ENCODE data around the gene KDM2B.

KDM2B gene

DNA sequence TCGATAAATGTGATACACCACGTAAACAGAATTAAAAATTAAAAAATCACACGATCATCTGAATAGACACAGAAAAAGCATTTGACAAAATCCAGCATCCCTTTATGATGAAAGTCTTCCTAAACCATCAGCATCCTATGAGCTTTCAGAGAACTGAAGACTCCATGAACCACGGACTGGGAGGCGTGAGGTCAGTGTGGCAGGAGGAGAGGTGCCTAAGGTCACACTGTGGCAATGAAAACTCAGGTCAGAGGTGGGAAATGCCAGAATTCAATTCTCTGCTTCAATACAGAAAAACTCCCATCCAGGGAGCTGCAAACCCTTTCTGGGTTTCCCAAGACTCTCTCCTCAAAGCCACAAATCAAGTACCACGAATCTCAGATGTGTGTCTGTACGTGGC, 51.6 kb downstream of the KDM2B start:
- DNase-seq (ENCODE audit: low spot score): no peak

DNA sequence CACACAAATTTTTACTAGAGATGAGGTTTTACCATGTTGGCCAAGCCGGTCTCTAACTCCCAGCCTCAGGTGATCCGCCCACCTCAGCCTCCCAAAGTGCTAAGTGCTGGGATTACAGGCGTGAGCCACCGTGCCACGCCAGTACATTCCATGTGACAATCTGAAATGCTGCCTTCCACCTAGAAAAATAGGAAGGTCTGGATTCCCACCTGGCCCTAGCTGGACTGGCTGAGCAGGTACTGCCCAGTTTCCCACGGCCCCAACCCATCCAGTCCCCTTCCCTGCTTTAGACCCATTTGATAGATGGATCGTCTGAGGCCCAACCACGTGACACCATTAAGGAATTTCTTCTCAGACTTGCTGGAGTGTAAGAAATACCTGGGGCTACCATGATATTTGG, 55.4 kb downstream of the KDM2B start:
- no peak for DNase-seq (ENCODE audit: low spot score)

DNA sequence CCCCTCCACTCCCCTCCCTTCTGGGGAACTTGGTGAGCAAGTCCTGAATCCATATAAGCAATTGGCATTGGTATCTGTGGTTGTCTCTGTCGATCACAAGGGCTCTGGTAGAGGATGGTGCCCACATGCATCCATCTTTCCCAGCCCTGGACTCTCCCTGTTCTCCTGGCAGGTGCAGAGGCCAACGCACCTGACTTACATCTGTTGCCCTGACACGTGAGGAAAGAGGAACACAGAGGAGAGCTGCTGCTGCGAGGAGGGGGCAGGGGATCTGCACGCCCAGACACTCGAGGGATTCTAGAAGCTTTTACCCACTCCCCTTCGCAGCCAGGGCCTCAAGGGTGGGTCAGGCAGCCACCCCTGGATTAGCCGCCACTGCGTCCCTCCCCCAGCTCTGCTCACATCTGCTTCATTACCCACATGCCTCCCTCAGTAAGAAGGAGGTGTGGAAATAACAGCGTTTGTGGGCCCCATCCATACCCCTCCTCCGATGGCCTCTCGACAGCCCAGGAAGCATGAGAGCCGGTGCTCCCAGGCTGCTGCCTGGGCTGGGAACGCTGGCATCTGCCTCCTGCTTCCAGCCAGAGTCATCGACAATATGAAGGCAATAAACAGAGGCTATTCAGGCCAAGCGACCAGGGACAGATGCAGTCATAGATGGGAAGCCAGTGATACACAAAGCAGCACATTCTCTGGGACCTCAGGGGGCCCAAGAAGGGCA, 56.5 kb downstream of the KDM2B start:
- DNase-seq (ENCODE audit: low spot score): no peak

GRCh38 chr12:121523741-121524140, 57.1 kb downstream of the KDM2B start:
- DNase-seq (ENCODE audit: low spot score): no peak

DNA sequence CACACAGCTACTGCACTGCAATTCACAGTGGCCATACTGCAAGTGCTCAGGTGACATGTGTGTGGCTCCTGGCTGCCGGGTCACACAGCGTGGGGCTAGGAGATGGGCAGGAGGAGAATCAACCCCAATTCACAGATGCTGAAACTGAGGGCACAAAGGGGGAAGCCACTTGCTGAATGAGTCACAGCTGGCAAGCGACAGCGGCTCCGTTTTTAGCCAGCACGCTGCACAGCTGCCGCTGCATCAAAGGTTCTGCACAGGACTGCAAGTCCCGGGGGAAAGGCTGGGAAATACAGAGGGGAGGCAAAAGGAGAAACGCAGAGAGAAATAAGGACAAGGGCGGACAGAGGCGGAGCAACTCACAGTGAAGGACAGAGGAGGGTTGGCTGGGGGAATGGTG, 57.9 kb downstream of the KDM2B start:
- DNase-seq (ENCODE audit: low spot score): no peak

DNA sequence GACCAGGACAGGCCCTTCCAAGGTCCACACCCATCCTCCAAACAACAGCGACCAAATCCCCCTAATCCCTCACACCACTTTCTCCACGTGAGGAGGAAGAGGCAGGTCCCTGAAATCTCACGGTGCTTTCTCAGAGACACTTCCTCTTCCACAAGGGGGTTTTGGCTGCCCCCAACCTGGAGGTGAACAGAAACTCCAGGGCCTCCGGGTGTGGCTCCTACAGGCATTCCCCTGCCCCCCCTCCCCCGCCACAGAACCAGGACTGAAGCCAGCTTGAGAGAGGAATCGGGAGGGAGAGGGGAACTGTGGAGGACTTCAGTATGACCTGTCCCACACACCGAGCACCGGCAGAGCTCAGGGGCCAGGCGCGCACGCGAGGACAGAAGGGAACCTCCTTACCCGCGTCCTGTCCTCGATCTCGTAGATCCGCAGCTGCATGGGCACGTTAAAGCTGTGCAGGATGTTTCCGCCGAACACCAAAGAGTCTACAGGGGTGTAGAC, 60.2 kb downstream of the KDM2B start:
- DNase-seq (ENCODE audit: low spot score): no peak

GRCh38 chr12:121520119-121520518, 60.7 kb downstream of the KDM2B start:
- no peak for DNase-seq (ENCODE audit: low spot score)

DNA sequence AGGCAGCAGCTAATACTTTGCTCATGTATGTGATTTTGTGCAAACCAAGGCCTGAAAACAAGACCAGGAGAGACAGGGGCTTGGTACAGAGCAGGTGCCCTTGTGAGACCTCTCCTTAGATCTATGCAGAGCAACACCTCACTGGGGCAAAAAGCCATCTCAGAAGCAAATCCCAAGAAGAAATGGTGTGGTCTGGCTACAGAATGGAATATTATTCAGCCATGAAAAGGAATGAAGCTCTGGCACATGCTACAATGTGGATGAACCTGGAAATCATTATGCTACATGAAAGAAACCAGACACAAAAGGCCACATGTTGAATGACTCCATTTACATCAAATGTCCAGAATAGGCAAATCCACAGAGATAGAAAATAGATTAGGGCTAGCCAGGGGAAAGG, 61.6 kb downstream of the KDM2B start:
- no peak for DNase-seq (ENCODE audit: low spot score)

GRCh38 chr12:121518656-121519055, 62.2 kb downstream of the KDM2B start:
- DNase-seq (ENCODE audit: low spot score): no peak

- DNase-seq (ENCODE audit: low spot score): no peak
Observed at GRCh38 chr12:121516437-121517011, 64.3 kb downstream of the KDM2B start.

DNA sequence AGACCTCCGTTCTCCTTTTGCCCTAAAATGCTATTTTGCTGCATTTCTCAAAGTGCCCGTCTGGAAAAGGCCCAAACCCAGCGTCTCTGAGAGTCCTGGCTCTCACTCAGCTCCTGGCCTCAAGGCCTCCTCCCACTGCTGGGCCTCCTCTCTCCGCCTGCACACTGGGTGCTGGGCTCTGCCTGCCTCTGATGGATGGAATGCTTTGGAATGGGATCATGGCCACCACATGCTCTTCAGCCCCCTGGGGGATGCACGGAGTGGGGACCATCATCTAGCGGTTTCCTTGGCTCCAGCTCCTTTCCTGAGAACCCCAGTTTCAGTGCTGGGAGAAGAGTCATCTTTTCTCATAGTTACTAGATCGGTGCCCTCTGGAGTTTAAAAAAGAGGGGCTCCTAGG, 65.2 kb downstream of the KDM2B start:
- no peak for DNase-seq (ENCODE audit: low spot score)

- no peak for DNase-seq (ENCODE audit: low spot score)
Observed at GRCh38 chr12:121514184-121514742, 66.6 kb downstream of the KDM2B start.

- no peak for DNase-seq (ENCODE audit: low spot score)
Observed at GRCh38 chr12:121513464-121514183, 67.2 kb downstream of the KDM2B start.

GRCh38 chr12:121512561-121512960, 68.3 kb downstream of the KDM2B start:
- no peak for DNase-seq (ENCODE audit: low spot score)

DNA sequence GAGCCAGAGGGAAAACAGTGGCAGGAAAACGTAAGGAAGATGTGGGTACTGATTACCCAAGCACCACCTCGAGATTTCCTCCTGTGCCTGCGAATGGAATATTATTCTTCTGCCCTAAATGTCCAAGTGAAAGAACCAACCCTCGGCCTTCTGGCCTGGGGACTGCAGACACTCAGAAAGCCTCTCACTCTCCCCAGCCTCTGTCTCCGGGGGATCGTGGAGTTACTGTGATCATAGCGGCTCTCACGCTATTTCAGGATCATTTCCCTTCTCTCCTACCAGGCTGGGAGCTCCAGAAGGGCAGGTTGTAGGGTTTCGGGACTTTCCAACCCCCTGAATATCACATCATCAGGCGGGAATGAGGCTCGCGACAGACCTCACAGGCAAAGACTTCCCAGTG, 68.9 kb downstream of the KDM2B start:
- DNase-seq (ENCODE audit: low spot score): no peak

DNA sequence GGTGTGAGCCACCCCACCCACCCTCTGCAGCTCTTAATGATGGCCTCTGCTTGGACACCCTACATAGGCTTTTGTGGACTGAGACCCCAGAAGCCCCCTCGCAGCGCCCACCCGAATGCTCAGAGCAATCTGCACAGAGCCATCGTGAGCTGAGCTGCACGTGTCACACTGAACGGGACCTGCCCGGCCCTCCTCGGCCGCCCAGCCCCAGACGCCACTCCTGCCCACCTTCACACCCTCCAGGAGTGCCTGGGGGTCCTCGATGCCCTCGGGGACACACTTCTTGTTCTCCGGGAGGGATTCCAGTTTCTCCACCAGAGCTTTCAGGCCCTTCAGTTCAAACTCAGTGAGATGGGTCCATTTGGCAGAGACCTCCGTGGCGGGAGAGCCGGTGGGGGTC, 71.5 kb downstream of the KDM2B start:
- DNase-seq (ENCODE audit: low spot score): no peak

DNA sequence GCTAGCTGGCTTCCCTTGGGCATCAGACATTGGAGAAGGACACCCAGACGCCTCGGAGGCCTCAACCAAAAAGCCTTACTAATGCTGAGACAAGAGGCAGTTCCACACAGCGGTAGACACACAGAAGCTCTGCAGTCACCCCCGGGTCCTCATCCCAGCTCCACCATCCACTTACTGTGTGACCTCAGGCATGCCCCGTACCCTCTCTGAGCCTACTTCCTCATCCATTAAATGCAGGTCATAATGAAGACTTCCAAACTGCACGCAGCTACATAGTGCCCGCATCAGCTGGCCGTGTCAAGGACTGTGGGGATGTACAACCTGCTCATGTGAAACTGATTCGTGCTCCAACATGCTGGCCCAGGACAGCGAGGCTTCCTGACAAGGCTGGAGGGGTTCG, 72.3 kb downstream of the KDM2B start:
- no peak for DNase-seq (ENCODE audit: low spot score)

GRCh38 chr12:121507984-121508383, 72.8 kb downstream of the KDM2B start:
- DNase-seq (ENCODE audit: low spot score): no peak

- DNase-seq (ENCODE audit: low spot score): no peak
Observed at GRCh38 chr12:121507245-121507644, 73.6 kb downstream of the KDM2B start.

DNA sequence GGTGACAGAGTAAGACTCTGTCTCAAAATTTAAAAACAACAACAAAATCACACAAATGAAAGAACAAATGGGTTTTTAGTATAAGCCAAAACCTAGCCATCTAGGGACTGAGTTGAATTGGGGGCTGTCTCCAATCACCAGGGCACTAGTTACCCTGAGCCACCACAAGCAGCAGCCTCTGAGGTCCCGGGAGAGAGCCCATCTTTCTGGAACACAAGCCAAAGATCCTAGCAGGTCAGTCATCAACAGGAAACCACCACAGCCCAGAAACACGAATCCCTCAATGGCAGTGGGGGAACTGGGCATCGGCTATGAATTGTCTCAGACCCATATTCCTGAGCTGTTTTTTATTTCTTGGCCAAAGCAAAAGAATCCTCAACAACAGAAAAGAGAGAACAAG, 75.3 kb downstream of the KDM2B start:
- DNase-seq (ENCODE audit: low spot score): no peak

GRCh38 chr12:121504505-121504904, 76.3 kb downstream of the KDM2B start:
- DNase-seq (ENCODE audit: low spot score): no peak

DNA sequence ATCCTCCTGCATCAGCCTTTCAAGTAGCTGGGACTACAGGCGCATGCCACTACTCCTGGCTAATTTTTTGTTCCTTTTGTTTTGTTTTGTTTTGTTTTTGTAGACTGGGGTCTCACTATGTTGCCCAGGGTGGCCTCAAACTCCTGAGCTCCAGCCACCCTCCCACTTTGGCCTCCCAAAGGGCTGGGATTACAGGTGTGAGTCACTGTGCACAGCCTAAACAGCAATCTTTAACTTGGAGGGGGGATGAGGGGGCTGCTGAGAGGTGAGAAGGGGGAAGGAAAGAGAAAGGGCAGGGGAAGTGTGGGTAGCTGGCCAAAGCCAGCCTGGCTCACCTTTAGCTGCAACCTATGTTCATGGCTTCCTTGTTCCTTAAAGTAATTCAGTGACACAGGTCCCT, 77.4 kb downstream of the KDM2B start:
- DNase-seq (ENCODE audit: low spot score): no peak

GRCh38 chr12:121501946-121502345, 78.9 kb downstream of the KDM2B start:
- DNase-seq (ENCODE audit: low spot score): no peak
